GM12865 (cell line): ENCODE results near the gene RABAC1.

Experiments used
- DNase-seq: peaks from one replicate; pipeline ENCODE4 v3.0.0; 2010; ENCODE audit warnings: low read depth
- H3K4me3 ChIP-seq: 2 replicates; pipeline ENCODE4 v1.5.1; 2011; ENCODE audit warnings: mild to moderate bottlenecking, low read depth, low read length, control low read depth
- CTCF ChIP-seq: IDR thresholded peaks from 2 replicates; pipeline ENCODE4 v1.5.1; 2011; ENCODE audit warnings: low read length, control low read depth, low read depth, inconsistent platforms; ENCODE audit not compliant: insufficient read depth; ENCODE audit errors: missing control alignments

RABAC1 gene

GRCh38 chr19:41910240-41910991 is 48.7 kb downstream of the RABAC1 start:
- H3K4me3 ChIP-seq: no peak overlapping the region
- TF ChIP-seq CTCF: no peak
- no peak for DNase-seq

- no peak for TF ChIP-seq CTCF
- no peak overlapping the region for H3K4me3 ChIP-seq
- no peak for DNase-seq
Observed at GRCh38 chr19:41909706-41910105, 49.4 kb downstream of the RABAC1 start.

GRCh38 chr19:41908724-41909464 is 50.2 kb downstream of the RABAC1 start:
- DNase-seq: no peak
- no peak overlapping the region for H3K4me3 ChIP-seq
- no peak for TF ChIP-seq CTCF

- DNase-seq: no peak
- H3K4me3 ChIP-seq: no peak overlapping the region
- TF ChIP-seq CTCF: no peak
Observed at GRCh38 chr19:41907994-41908615, 51.0 kb downstream of the RABAC1 start.

GRCh38 chr19:41906916-41907680 is 52.0 kb downstream of the RABAC1 start:
- no peak for DNase-seq
- no peak for TF ChIP-seq CTCF
- no peak overlapping the region for H3K4me3 ChIP-seq
